CD4-positive, alpha-beta T cell treated with Interleukin-10 for 1 hour (primary cell): Measurements from ENCODE around the gene ENTPD7.
"Not testable (repeated sequence)": the region's sequence is repeated elsewhere in the genome, so short reads cannot be mapped to it uniquely, and the experiment has no call there.

Experiments
- DNase-seq: peaks from one replicate; pipeline ENCODE4 v3.0.0-alpha.2; 2020

ENTPD7 gene

GRCh38 chr10:99659031-99659867 lies at the start of gene ENTPD7:
ENTPD7 (plus strand) TSS chr10:99659509; CDS start chr10:99659957, 448 bp downstream.
- peak; percentile 91 for DNase-seq

- DNase-seq: no peak
These were observed 49.1 kb upstream of the ENTPD7 start for GRCh38 chr10:99610221-99610620.

GRCh38 chr10:99611326-99611725 lies 48.0 kb upstream of the ENTPD7 start:
- DNase-seq: no peak

- DNase-seq: peak; percentile 67
These were observed 47.0 kb upstream of the ENTPD7 start for GRCh38 chr10:99612167-99612831.

GRCh38 chr10:99615426-99615825 lies 43.9 kb upstream of the ENTPD7 start:
- no peak for DNase-seq

DNA sequence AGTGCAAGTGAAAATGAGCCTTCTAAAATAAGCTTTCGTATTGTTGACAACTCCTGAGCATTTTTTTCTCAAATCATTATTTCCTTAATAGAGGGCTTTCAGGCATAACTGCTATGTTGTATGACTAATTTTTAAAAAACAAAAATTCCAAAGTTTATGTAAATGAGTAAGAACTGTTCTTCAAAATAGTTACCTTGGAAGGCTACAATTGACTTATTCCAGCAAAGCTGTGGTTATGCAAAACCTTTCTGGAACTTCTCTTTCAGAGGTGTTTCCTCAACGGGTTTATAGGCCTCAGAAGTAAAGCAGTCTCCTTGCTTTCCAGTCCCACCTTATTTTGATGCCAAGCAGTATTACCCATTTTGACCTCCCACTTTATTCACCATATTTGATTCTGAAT lies 41.6 kb upstream of the ENTPD7 start:
- DNase-seq: no peak

GRCh38 chr10:99619090-99619800 lies 40.1 kb upstream of the ENTPD7 start:
- peak; percentile 19 for DNase-seq

- DNase-seq: peak; percentile 98
These were observed 39.2 kb upstream of the ENTPD7 start, which contains the start of gene SLC25A28 for GRCh38 chr10:99619851-99620710. SLC25A28 (minus strand) TSS chr10:99620439; CDS start chr10:99620335, 104 bp downstream.

DNA sequence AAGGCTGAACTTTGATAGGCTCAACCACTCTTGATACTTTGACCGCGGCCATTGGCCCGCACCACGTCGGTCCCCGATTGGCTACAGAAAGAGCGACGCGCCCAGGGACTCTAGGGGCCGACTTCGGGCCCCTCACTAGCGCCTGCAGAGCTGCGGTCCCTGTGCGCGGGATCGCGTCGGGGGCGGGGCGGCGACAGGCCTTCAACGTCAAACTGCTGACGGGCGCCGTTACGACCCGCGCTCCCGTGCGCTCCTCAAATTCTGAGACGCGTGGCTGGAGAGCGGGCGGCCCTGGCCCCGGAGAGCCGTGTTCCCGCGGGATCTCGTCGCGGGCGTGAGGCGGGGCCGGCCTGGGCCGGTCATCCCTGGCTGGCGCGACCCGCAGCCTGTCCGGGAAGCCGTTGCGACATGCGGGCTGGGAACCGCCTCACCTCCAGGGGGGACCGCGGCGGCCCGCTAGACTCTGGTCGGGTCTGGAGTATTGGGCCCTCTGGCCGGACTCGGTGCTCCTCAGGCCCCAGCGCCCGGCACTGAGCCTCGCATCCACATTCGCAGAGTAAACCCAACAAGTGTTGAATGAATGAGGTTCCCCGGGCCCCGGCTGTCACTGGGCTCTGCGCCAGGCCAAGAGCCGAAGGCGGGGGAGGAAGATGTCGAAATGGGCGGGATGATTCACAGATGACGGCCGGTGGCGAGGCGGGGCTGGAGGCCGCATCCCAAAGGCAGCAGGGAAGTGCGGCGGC lies 38.4 kb upstream of the ENTPD7 start:
- peak; percentile 81 for DNase-seq

DNA sequence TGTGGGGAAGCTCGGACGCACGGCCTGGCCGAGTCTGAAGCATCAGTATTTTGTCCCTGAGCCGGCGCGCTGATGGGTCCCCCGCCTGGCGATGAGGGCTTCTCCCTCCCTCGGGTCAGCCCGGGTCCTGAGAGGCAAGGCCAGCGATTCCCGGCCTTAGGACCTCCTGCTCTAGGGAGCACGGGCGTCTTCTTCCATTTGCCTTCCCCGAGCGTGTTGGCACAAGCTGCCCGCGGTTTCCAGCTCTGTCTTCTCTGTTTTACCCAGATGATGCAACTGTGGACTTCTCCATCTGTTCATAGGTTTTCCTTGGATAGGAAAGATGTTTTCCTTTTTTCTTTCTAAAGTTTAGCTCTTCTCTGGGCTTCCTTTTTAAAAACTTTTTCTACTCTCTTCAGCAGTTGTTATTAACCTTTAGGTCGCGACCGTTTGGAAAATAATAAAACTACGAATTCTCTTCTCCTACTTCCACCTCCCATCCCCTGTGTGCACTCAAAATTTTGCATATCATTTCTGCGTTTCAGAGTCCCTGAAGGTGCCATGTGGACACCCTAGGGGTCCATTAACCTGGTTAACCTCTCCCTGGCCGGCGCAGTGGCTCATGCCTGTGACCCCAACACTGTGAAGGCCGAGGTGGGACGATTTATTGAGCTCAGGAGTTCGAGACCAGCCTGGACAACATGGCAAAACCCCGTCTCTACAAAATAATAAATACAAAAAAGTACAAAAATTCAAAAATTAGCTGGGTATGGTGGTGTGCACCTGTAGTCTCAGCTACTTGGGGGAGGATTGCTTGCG lies 37.7 kb upstream of the ENTPD7 start:
- DNase-seq: no peak

- DNase-seq: no peak
These were observed 35.4 kb upstream of the ENTPD7 start for GRCh38 chr10:99623919-99624318.

DNA sequence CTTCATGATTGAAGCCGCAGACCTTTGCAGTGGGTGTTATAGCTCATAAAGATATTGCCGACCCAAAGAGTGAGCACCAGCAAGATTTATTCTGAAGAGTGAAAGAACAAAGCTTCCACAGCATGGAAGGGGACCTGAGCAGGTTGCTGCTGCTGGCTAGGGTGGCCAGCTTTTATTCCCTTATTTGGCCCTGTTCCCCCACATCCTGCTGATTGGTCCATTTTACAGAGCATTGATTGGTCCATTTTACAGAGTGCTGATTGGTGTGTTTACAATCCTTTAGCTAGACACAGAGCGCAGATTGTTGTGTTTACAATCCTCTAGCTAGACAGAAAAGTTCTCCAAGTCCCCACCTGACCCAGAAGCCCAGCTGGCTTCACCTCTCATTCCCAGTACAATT lies 34.2 kb upstream of the ENTPD7 start:
- not testable (repeated sequence) for DNase-seq

- DNase-seq: no peak
These were observed 30.2 kb upstream of the ENTPD7 start for GRCh38 chr10:99628923-99629624.

- DNase-seq: no peak
These were observed 29.7 kb upstream of the ENTPD7 start for GRCh38 chr10:99629625-99629978.

GRCh38 chr10:99630433-99630832 lies 28.9 kb upstream of the ENTPD7 start:
- peak; percentile 25 for DNase-seq

GRCh38 chr10:99630991-99631390 lies 28.3 kb upstream of the ENTPD7 start:
- no peak for DNase-seq

DNA sequence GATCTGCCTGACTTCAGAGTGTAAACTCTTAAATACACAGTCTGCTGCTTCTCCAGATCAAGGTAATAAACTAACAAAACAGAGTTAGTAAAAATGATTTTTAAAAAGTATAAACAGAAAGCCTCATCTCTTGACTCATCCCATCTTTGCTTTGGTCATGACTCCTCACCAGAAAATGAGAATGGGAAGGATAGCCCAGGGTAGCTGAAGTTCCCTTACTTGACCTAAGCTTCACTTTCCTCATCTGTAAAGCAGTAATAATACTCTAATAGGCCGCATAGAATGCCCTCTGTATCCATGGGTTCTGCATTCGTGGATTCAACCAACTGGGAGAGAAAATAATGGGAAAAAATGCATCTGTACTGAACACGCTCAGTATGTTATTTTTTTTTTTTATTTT lies 27.8 kb upstream of the ENTPD7 start:
- DNase-seq: no peak

- no peak for DNase-seq
These were observed 25.5 kb upstream of the ENTPD7 start for GRCh38 chr10:99633832-99634231.

- DNase-seq: no peak
These were observed 11.6 kb upstream of the ENTPD7 start for GRCh38 chr10:99647601-99648151.

DNA sequence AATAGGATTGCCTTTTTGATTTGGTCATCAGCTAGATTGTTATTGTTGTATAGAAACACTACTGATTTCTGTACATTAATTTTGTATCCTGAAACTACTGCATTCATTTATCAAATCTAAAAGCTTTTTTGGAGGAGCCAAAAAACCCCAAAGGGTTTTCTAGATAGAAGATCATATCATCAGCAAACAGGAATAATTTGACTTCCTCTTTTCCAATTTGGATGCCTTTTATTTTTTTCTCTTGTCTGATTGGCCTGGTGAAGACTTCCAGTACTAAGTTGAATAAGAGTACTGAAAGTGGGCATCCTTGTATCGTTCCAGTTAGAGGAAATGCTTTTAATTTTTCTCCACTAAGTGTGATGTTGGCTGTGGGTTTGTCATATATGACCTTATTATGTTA lies 10.6 kb upstream of the ENTPD7 start:
- DNase-seq: no peak
